Right lobe of liver (tissue), 6 donors: ENCODE measurements around the gene SSBP2. TPM values are rescaled to one million over a fixed set of nuclear protein-coding genes. Genes with fewer than 3 reads are reported as not detected.

Experiments used
- ATAC-seq, 4 donors: fragments of 200-7000 bp; cut with Tn5 transposase; one replicate each; pipeline ENCODE4 v1.9.1; 2020; ENCODE audit warnings: mild to moderate bottlenecking in 4 of 4, moderate library complexity in 4 of 4
- DNase-seq, 3 donors: peaks; one replicate each; pipeline ENCODE4 v3.0.0-alpha.2; 2020
- H3K27ac ChIP-seq, 3 donors: fragments of 200-600 bp; one replicate each; pipeline ENCODE4 v1.8.0; 2022
- H3K27me3 ChIP-seq, 2 donors: fragments of 200-600 bp; one replicate each; pipeline ENCODE4 v1.8.0; 2022
- H3K36me3 ChIP-seq, 4 donors: fragments of 200-600 bp; sonication (generic) in 1 of 4; one replicate each; pipeline versions ENCODE4 v1.5.1 to v1.8.0; 2017 to 2022; ENCODE audit warnings: control low read depth in 1 of 4
- H3K4me1 ChIP-seq, 4 donors: fragments of 200-600 bp; sonication (generic) in 1 of 4; one replicate each; pipeline versions ENCODE4 v1.5.1 to v1.8.0; 2017 to 2022; ENCODE audit warnings: control low read depth in 1 of 4
- H3K4me3 ChIP-seq, 3 donors: fragments of 200-600 bp; one replicate each; pipeline ENCODE4 v1.8.0; 2022
- H3K9me3 ChIP-seq, 4 donors: fragments of 200-600 bp; sonication (generic) in 1 of 4; one replicate each; pipeline versions ENCODE4 v1.5.1 to v1.8.0; 2017 to 2022; ENCODE audit warnings: control low read depth in 1 of 4
- CTCF ChIP-seq, 4 donors: fragments of 200-600 bp in 3 of 4; fragments of 450-650 bp in 1 of 4; IDR thresholded peaks; one replicate each; pipeline versions ENCODE4 v1.5.1 to v1.8.0; 2016 to 2022; ENCODE audit warnings: antibody characterized with exemption in 4 of 4, mild to moderate bottlenecking in 2 of 4
- POLR2A ChIP-seq: fragments of 450-650 bp; IDR thresholded peaks from one replicate; pipeline ENCODE4 v1.6.1; 2017; ENCODE audit warnings: antibody characterized with exemption, mild to moderate bottlenecking
- WGBS: methylation state at CpG from one replicate; pipeline ENCODE4 v1.1.6; 2018; ENCODE audit warnings: low coverage, low lambda C conversion rate; ENCODE audit not compliant: insufficient coverage; ENCODE audit errors: missing lambda C conversion rate; 5-methylcytosine and 5-hydroxymethylcytosine counted together
- intact Hi-C, 2 donors: fragments of 100-400 bp; cut with DNase I; formaldehyde crosslinking; loops; one replicate each; pipeline versions ENCODE4 v1.11.2 to v1.14.1; 2022
- total RNA-seq, 6 experiments: library from RNA; depleted of rRNA in 2 of 6; stranded (reverse); fragments of >200 nt in 2 of 6; fragmentation: NEBNext Ultra II Directional in 3 of 6; extraction: Animal tissue kit (Norgen Biotek cat#: 25700) in 3 of 6; gene quantifications; one replicate each; pipeline versions ENCODE4 v1.1.0 to v1.2.4, GENCODE V29; 2016 to 2023
- donor health status: DM: no; HTN: yes; CAD: no.
- donor health status: DM: no; HTN: no; CAD: no.
- donor health status: DM: no; HTN: no; CAD: no.
- donor health status: DM: no; HTN: yes; CAD: no.
- donor health status: DM: no; HTN: yes; CAD: no.

The SSBP2 gene
- total RNA-seq, 6 experiments from 2014 or later, result 2.0 to 4.8 (median 3.7) TPM

- ATAC-seq (no peak), DNase-seq (no peak)
- Histone ChIP-seq H3K4me1 (no peaks in the 10 kb centered on the region), H3K4me3 (no peak overlapping the region), H3K27ac (no peak overlapping the region), H3K9me3 (no peaks in the 10 kb centered on the region), H3K27me3 (no peaks in the 10 kb centered on the region), H3K36me3 (no peaks in the 10 kb centered on the region)
- no peak for TF ChIP-seq POLR2A
- no peak for TF ChIP-seq CTCF (IDR thresholded peaks at IDR 0.05)
- intact Hi-C loops, result loop anchor here in 1 of 2 donors (5.0 kb wide), 1 partner anchor 59 kb away; no protein-coding TSS in a partner anchor
- WGBS, result 82% methylated on average over 9 of the region's 9 CpGs
Measured at GRCh38 chr5:81696418-81697397, 54.2 kb downstream of the SSBP2 start.

DNA sequence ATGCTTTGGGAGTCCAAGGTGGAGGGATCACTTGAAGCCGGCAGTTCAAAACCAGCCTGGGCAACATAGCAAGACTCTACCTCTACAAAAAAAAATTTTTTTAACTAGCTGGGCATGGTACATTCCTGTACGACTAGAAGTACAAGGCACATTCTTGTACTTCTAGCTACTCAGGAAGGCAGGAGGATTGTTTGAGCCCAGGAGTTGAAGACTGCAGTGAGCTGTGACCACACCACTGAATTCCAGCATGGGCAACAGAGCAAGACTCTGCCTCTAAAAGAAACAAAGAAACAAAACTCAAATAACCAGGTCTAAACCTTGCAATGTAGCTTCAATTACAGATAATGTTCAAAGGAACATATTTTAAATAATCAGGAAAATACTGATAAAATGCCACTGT lies 56.2 kb downstream of the SSBP2 start:
- TF ChIP-seq CTCF (IDR thresholded peaks at IDR 0.05), result no peak
- TF ChIP-seq POLR2A, result no peak
- Histone ChIP-seq H3K27ac (no peak overlapping the region), H3K27me3 (no peaks in the 10 kb centered on the region), H3K9me3 (no peaks in the 10 kb centered on the region), H3K36me3 (no peaks in the 10 kb centered on the region), H3K4me3 (no peak overlapping the region), H3K4me1 (no peaks in the 10 kb centered on the region)
- 86% methylated on average over 2 of the region's 2 CpGs for WGBS
- ATAC-seq (no peak), DNase-seq (no peak)
- intact Hi-C loops, result loop anchor here in 1 of 2 donors (5.0 kb wide), 1 partner anchor 57 kb away; no protein-coding TSS in a partner anchor

DNA sequence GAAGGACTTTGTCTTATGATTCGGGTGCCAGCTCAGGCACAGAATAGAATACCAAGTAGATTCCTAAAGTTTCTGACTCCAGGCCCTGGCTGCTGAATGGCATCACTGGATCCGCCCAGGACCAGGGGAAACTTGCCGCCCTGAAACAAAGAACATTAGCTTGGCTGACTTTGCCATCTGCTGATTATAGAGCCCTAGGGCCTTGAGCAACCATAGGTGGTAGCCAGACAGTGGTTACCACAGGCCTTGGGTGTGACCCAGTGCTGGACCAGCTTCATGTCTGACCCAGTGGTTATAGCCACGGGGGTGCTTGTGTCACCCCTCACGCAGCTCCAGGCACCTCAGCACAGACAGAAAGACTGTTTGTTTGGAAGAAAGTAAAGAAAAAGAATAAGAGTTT lies 62.7 kb downstream of the SSBP2 start:
- Histone ChIP-seq H3K4me3 (no peak overlapping the region), H3K27ac (no peak overlapping the region), H3K9me3 (no peaks in the 10 kb centered on the region), H3K36me3 (no peaks in the 10 kb centered on the region), H3K4me1 (no peaks in the 10 kb centered on the region), H3K27me3 (no peaks in the 10 kb centered on the region)
- DNase-seq (no peak), ATAC-seq (no peak)
- WGBS, result 89% methylated on average over 5 of the region's 5 CpGs
- TF ChIP-seq CTCF (IDR thresholded peaks at IDR 0.05) (no peak), POLR2A (no peak)
- intact Hi-C loops, result no loop called here

- no peaks in the 10 kb centered on the region for H3K9me3 ChIP-seq
- no peak for ATAC-seq
- TF ChIP-seq POLR2A, result no peak
- TF ChIP-seq CTCF (IDR thresholded peaks at IDR 0.05), result no peak
- H3K27ac ChIP-seq, result no peak overlapping the region
- no peaks in the 10 kb centered on the region for H3K36me3 ChIP-seq
- no peak overlapping the region for H3K4me3 ChIP-seq
- no peak for DNase-seq
- intact Hi-C loops, result no loop called here
- no peaks in the 10 kb centered on the region for H3K27me3 ChIP-seq
- 100% methylated on average over 1 of the region's 1 CpG for WGBS
- H3K4me1 ChIP-seq, result no peaks in the 10 kb centered on the region
Measured at GRCh38 chr5:81687292-81687691, 63.6 kb downstream of the SSBP2 start.
